NCI-H2081 treated with DMSO at 0.1 percent for 48 hours (cell line): ENCODE data around the gene METTL27.
A peak's percentile ranks its signal among the peaks of the same experiment; 100 is the strongest.
"Not testable (repeated sequence)": the region's sequence is repeated elsewhere in the genome, so short reads cannot be mapped to it uniquely, and the experiment has no call there.

Experiments
- DNase-seq: peaks from one replicate; lab custom pipeline; 2025; lab: John Stamatoyannopoulos, UW

METTL27 gene

GRCh38 chr7:73839290-73839689 is 3.0 kb downstream of the METTL27 start:
- no peak for DNase-seq

GRCh38 chr7:73838642-73839041 is 3.7 kb downstream of the METTL27 start:
- DNase-seq, result no peak

GRCh38 chr7:73837167-73837566 is 5.1 kb downstream of the METTL27 start:
- not testable (repeated sequence) for DNase-seq

GRCh38 chr7:73834626-73835191 is 7.6 kb downstream of the METTL27 start:
- no peak for DNase-seq

- DNase-seq, result no peak
Observed at GRCh38 chr7:73833251-73833919, 8.9 kb downstream of the METTL27 start.

- no peak for DNase-seq
Observed at GRCh38 chr7:73832806-73833205, 9.5 kb downstream of the METTL27 start.

GRCh38 chr7:73831834-73832651 is 10.3 kb downstream of the METTL27 start:
- no peak for DNase-seq

GRCh38 chr7:73831584-73831833 is 10.8 kb downstream of the METTL27 start:
- no peak for DNase-seq

GRCh38 chr7:73830681-73831583 is 11.4 kb downstream of the METTL27 start, which contains the start of gene CLDN4:
Gene CLDN4, plus strand, starts transcription at chr7:73830996. Its CDS starts 206 bp downstream, at chr7:73831202.
- no peak for DNase-seq

- DNase-seq, result no peak
Observed at GRCh38 chr7:73829921-73830680, 12.2 kb downstream of the METTL27 start.

GRCh38 chr7:73829505-73829904 is 12.8 kb downstream of the METTL27 start:
- no peak for DNase-seq

- no peak for DNase-seq
Observed at GRCh38 chr7:73828972-73829371, 13.3 kb downstream of the METTL27 start.

GRCh38 chr7:73828107-73828803 is 14.1 kb downstream of the METTL27 start:
- peak; percentile 95 for DNase-seq

GRCh38 chr7:73827567-73828106 is 14.7 kb downstream of the METTL27 start:
- DNase-seq, result peak; percentile 95

- no peak for DNase-seq
Observed at GRCh38 chr7:73824986-73825385, 17.3 kb downstream of the METTL27 start.

GRCh38 chr7:73823873-73824592 is 18.3 kb downstream of the METTL27 start:
- no peak for DNase-seq

- no peak for DNase-seq
Observed at GRCh38 chr7:73823257-73823656, 19.1 kb downstream of the METTL27 start.

GRCh38 chr7:73822319-73823173 is 19.8 kb downstream of the METTL27 start:
- DNase-seq, result no peak
